Mesendoderm (in vitro differentiated cells): ENCODE data around the gene OR1N2.
"Not testable (repeated sequence)": the region's sequence is repeated elsewhere in the genome, so short reads cannot be mapped to it uniquely, and the experiment has no call there.

Source experiments
- DNase-seq: peaks from one replicate; pipeline ENCODE4 v3.0.0; 2013
- H2AK5ac ChIP-seq: 2 replicates; pipeline ENCODE4 v1.6.1; 2013; ENCODE audit warnings: low read length, inconsistent platforms
- H2BK120ac ChIP-seq: 2 replicates; pipeline ENCODE4 v1.6.1; 2013; ENCODE audit warnings: low read depth, mild to moderate bottlenecking, low read length, moderate library complexity, mixed read lengths
- H2BK15ac ChIP-seq: replicated peaks from 2 replicates; pipeline ENCODE4 v1.6.1; 2013; ENCODE audit warnings: low read depth, mild to moderate bottlenecking, moderate library complexity
- H2BK5ac ChIP-seq: 2 replicates; pipeline ENCODE4 v1.6.1; 2013; ENCODE audit warnings: low read length, inconsistent platforms
- H3K18ac ChIP-seq: 2 replicates; pipeline ENCODE4 v1.6.1; 2013; ENCODE audit warnings: mild to moderate bottlenecking, low read length, mixed read lengths
- H3K23ac ChIP-seq: one replicate; pipeline ENCODE4 v1.6.1; 2013; ENCODE audit warnings: low read length
- H3K27ac ChIP-seq: 2 replicates; pipeline ENCODE4 v1.5.1; 2013; ENCODE audit warnings: low read depth, mild to moderate bottlenecking, inconsistent platforms, low read length, moderate library complexity
- H3K27me3 ChIP-seq: 2 replicates; pipeline ENCODE4 v1.6.1; 2013; ENCODE audit warnings: low read length, control low read depth, mild to moderate bottlenecking, inconsistent platforms; ENCODE audit not compliant: insufficient read depth, poor library complexity
- H3K36me3 ChIP-seq: 2 replicates; pipeline ENCODE4 v1.6.1; 2013; ENCODE audit warnings: low read length, inconsistent platforms; ENCODE audit not compliant: control insufficient read depth, insufficient read depth
- H3K4ac ChIP-seq: one replicate; pipeline ENCODE4 v1.6.1; 2013; ENCODE audit warnings: low read depth, mild to moderate bottlenecking, low read length, moderate library complexity
- H3K4me1 ChIP-seq: 2 replicates; pipeline ENCODE4 v1.6.1; 2013; ENCODE audit warnings: low read depth, low read length, inconsistent platforms; ENCODE audit not compliant: control insufficient read depth
- H3K4me2 ChIP-seq: 2 replicates; pipeline ENCODE4 v1.6.1; 2013; ENCODE audit warnings: low read length
- H3K4me3 ChIP-seq: 2 replicates; pipeline ENCODE4 v1.5.1; 2013; ENCODE audit warnings: mild to moderate bottlenecking, low read length
- H3K56ac ChIP-seq: one replicate; pipeline ENCODE4 v1.6.1; 2013; ENCODE audit warnings: low read length
- H3K79me1 ChIP-seq: 2 replicates; pipeline ENCODE4 v1.6.1; 2013; ENCODE audit warnings: low read length, inconsistent platforms
- H3K79me2 ChIP-seq: 2 replicates; pipeline ENCODE4 v1.6.1; 2013; ENCODE audit warnings: mild to moderate bottlenecking, low read length; ENCODE audit not compliant: control insufficient read depth, insufficient read depth
- H3K9ac ChIP-seq: 2 replicates; pipeline ENCODE4 v1.6.1; 2013; ENCODE audit warnings: low read length, inconsistent platforms
- H4K5ac ChIP-seq: one replicate; pipeline ENCODE4 v1.6.1; 2013; ENCODE audit warnings: low read length
- H4K8ac ChIP-seq: one replicate; pipeline ENCODE4 v1.6.1; 2013; ENCODE audit warnings: low read depth, mild to moderate bottlenecking, control low read depth, low read length, moderate library complexity
- WGBS: extraction: QIAGEN DNeasy Blood & Tissue Kit; methylation state at CpG from one replicate; pipeline ENCODE4 v1.1.7; 2013; ENCODE audit warnings: low lambda C conversion rate, missing lambda C conversion rate; ENCODE audit not compliant: insufficient coverage; ENCODE audit errors: extremely low coverage; 5-methylcytosine and 5-hydroxymethylcytosine counted together

The OR1N2 gene

GRCh38 chr9:122572456-122572855, 19.5 kb downstream of the OR1N2 start:
- Histone ChIP-seq H2AK5ac (no peak overlapping the region), H3K36me3 (no peaks in the 10 kb centered on the region), H3K56ac (no peak overlapping the region), H3K23ac (no peak overlapping the region), H3K27ac (no peak overlapping the region), H4K8ac (no peak overlapping the region), H3K79me2 (no peaks in the 10 kb centered on the region), H3K9ac (no peak overlapping the region), H4K5ac (no peak overlapping the region), H2BK120ac (no peak overlapping the region), H3K27me3 (no peaks in the 10 kb centered on the region), H2BK5ac (no peak overlapping the region), H3K4me2 (no peak overlapping the region), H3K4ac (no peak overlapping the region), H2BK15ac (no peak overlapping the region), H3K18ac (no peak overlapping the region), H3K4me3 (no peak overlapping the region), H3K4me1 (no peaks in the 10 kb centered on the region), H3K79me1 (no peaks in the 10 kb centered on the region)
- no peak for DNase-seq
- no CpG with 5 or more reads among the region's 2 CpGs for whole genome bisulfite sequencing

DNA sequence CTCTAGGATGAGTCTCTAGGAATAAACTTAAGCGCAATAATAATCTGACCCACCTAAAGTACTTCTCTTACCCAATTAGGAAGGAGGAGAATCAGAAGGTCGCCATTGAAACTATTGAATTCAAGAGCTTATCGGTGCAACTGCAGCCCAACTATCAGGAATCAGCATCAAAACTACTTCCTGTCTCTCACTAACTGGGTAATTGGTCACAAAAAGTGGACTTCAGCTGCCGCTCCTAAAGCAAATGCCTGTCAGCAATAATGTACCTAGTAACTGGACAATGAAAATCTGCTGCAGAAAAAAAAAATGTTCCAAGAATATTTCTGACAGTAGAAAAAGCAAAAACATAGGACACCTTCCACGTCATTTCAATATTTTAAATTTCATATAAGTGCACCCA, 27.0 kb downstream of the OR1N2 start:
- Histone ChIP-seq H3K27ac (no peak overlapping the region), H4K8ac (no peak overlapping the region), H3K9ac (no peak overlapping the region), H2BK120ac (no peak overlapping the region), H2BK5ac (no peak overlapping the region), H4K5ac (no peak overlapping the region), H3K4ac (no peak overlapping the region), H3K4me2 (no peak overlapping the region), H3K36me3 (no peaks in the 10 kb centered on the region), H3K4me3 (no peak overlapping the region), H3K18ac (no peak overlapping the region), H3K4me1 (no peaks in the 10 kb centered on the region), H3K79me2 (no peaks in the 10 kb centered on the region), H2AK5ac (no peak overlapping the region), H3K79me1 (no peaks in the 10 kb centered on the region), H3K23ac (no peak overlapping the region), H3K27me3 (no peaks in the 10 kb centered on the region), H3K56ac (no peak overlapping the region), H2BK15ac (no peak overlapping the region)
- WGBS: no CpG with 5 or more reads among the region's 5 CpGs
- no peak for DNase-seq

DNA sequence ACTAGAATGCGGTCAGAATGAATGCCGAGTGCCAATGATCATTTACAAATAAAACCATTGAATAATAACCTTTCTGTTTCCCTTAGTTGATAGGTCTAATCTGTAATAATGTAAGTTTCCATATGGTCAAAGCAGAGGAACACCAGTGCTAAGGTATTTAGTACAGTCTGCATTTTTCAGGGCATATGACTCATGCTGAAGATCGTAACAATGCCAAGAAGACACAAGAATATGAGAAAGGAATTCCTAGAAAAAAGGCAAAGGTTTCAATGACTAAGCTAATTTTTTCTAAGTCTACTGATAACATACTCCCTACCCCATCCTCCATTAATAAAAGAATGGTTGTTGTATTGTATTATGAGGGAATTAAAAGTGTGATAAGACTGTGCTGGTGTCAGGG, 27.4 kb downstream of the OR1N2 start:
- Histone ChIP-seq H2BK5ac (no peak overlapping the region), H3K56ac (no peak overlapping the region), H2BK120ac (no peak overlapping the region), H3K27ac (no peak overlapping the region), H3K79me1 (no peaks in the 10 kb centered on the region), H4K8ac (no peak overlapping the region), H3K23ac (no peak overlapping the region), H3K79me2 (no peaks in the 10 kb centered on the region), H3K18ac (no peak overlapping the region), H3K4me3 (no peak overlapping the region), H2AK5ac (no peak overlapping the region), H3K9ac (no peak overlapping the region), H3K27me3 (no peaks in the 10 kb centered on the region), H3K36me3 (no peaks in the 10 kb centered on the region), H2BK15ac (no peak overlapping the region), H3K4ac (no peak overlapping the region), H3K4me1 (no peaks in the 10 kb centered on the region), H3K4me2 (no peak overlapping the region), H4K5ac (no peak overlapping the region)
- no CpG with 5 or more reads among the region's 3 CpGs for WGBS
- no peak for DNase-seq

- not testable (repeated sequence) for H3K4me2 ChIP-seq, DNase-seq, H3K4ac ChIP-seq, H3K23ac ChIP-seq, H3K4me3 ChIP-seq, H3K18ac ChIP-seq, H3K36me3 ChIP-seq, H3K79me1 ChIP-seq, H3K79me2 ChIP-seq, H2BK15ac ChIP-seq, H4K5ac ChIP-seq, H2BK5ac ChIP-seq, H3K9ac ChIP-seq, H3K27ac ChIP-seq, H3K56ac ChIP-seq, H4K8ac ChIP-seq, H2AK5ac ChIP-seq, H3K27me3 ChIP-seq, H3K4me1 ChIP-seq, H2BK120ac ChIP-seq
- WGBS: no CpG with 5 or more reads among the region's 8 CpGs
Observed at GRCh38 chr9:122583284-122583683, 30.4 kb downstream of the OR1N2 start, which contains the start of gene OR1L8. OR1L8 (minus strand) TSS chr9:122583384; CDS start chr9:122568477, 14,907 bp downstream.
